Vagina (tissue), 2 donors: ENCODE data around the gene HSF2BP.

ENCODE experiments used
- POLR2A ChIP-seq, 2 donors: fragments of 450-650 bp; IDR thresholded peaks; one replicate each; pipeline ENCODE4 v1.6.1; 2017; ENCODE audit warnings: antibody characterized with exemption in 2 of 2, mild to moderate bottlenecking in 2 of 2, moderate library complexity in 2 of 2
- TF ChIP-seq, protein P1 (sequence below), 3 experiments: fragments of 450-650 bp in 2 of 3; fragments of 200-600 bp in 1 of 3; sonication (generic) in 1 of 3; IDR thresholded peaks; one replicate each; pipeline ENCODE4 v1.5.1; 2017 to 2019; ENCODE audit warnings: antibody characterized with exemption in 3 of 3, mild to moderate bottlenecking in 2 of 3, moderate library complexity in 2 of 3

DNA sequence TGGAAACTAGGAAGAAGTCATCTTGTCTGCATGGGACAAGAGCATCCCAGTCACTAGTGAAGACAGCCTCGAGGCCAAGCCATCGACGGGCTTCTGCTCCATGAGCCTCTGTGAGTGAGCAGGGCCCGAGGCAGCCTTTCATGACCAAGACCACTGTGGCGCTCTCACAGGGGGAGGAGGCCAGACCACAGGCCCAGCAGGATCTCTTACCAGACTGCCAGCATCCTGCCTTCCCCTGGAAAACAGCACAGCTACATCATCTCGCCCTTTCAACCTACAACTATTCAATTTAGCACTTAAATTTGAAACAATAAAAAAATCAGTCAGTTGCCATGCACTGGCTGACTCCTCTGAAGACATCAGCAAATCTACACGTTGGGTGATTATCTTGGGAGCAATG is 85.4 kb downstream of the HSF2BP start:
- no peak for TF ChIP-seq POLR2A (IDR thresholded peaks at IDR 0.05)
- TF ChIP-seq, protein P1, sequence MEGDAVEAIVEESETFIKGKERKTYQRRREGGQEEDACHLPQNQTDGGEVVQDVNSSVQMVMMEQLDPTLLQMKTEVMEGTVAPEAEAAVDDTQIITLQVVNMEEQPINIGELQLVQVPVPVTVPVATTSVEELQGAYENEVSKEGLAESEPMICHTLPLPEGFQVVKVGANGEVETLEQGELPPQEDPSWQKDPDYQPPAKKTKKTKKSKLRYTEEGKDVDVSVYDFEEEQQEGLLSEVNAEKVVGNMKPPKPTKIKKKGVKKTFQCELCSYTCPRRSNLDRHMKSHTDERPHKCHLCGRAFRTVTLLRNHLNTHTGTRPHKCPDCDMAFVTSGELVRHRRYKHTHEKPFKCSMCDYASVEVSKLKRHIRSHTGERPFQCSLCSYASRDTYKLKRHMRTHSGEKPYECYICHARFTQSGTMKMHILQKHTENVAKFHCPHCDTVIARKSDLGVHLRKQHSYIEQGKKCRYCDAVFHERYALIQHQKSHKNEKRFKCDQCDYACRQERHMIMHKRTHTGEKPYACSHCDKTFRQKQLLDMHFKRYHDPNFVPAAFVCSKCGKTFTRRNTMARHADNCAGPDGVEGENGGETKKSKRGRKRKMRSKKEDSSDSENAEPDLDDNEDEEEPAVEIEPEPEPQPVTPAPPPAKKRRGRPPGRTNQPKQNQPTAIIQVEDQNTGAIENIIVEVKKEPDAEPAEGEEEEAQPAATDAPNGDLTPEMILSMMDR (IDR thresholded peaks at IDR 0.05): no peak
